Measurements from ENCODE around the gene PYCARD. TPM values are rescaled to one million over a fixed set of nuclear protein-coding genes. Genes with fewer than 3 reads are reported as not detected.

The PYCARD gene
- total RNA-seq, 1 experiment from 2014 or later: 37.5 TPM

- Histone ChIP-seq H3K79me1 (ENCODE audit: insufficient read depth, low read depth, low read length, poor library complexity, severe bottlenecking) (no peaks in the 10 kb centered on the region), H3K4ac (ENCODE audit: low read depth, low read length) (no peak overlapping the region), H3K9ac (ENCODE audit: extremely low read depth, insufficient read length, low read length) (no peak overlapping the region), H3K14ac (ENCODE audit: insufficient read depth, low read length) (no peak overlapping the region), H2BK12ac (ENCODE audit: insufficient read length, low read depth, low read length) (no peak overlapping the region), H2AK5ac (ENCODE audit: insufficient read length, low read length) (no peak overlapping the region), H4K20me1 (ENCODE audit: control insufficient read depth, insufficient read depth, insufficient read length) (no peaks in the 10 kb centered on the region), H3K56ac (ENCODE audit: insufficient read length, low read depth, low read length) (no peak overlapping the region), H3K4me2 (ENCODE audit: insufficient read depth, insufficient read length, low read length) (no peak overlapping the region), H3K23ac (ENCODE audit: insufficient read length, low read depth, low read length) (no peak overlapping the region), H4K8ac (replicated peaks; ENCODE audit: insufficient read length, low read depth, low read length) (no peak overlapping the region), H2AFZ (ENCODE audit: low read length) (no peak overlapping the region), H2BK5ac (ENCODE audit: insufficient read length, low read length) (no peak overlapping the region), H3K27me3 (ENCODE audit: insufficient read depth, low read length) (no peaks in the 10 kb centered on the region), H4K5ac (ENCODE audit: insufficient read length, low read depth, low read length) (no peak overlapping the region), H3K23me2 (ENCODE audit: insufficient read length, low read depth, low read length, poor library complexity, severe bottlenecking) (no peaks in the 10 kb centered on the region), H3T11ph (ENCODE audit: low read length) (no peak overlapping the region), H3K79me2 (ENCODE audit: insufficient read depth, low read length) (no peaks in the 10 kb centered on the region), H3K27ac (ENCODE audit: insufficient read length, low read depth, low read length) (no peak overlapping the region), H3K9me3 (ENCODE audit: control insufficient read depth, low read depth, low read length) (no peaks in the 10 kb centered on the region), H4K91ac (ENCODE audit: insufficient read length, low read depth, low read length) (no peak overlapping the region), H3K4me1 (ENCODE audit: insufficient read depth, low read length) (no peaks in the 10 kb centered on the region), H2BK20ac (ENCODE audit: low read depth, low read length, poor library complexity, severe bottlenecking) (no peak overlapping the region), H2BK15ac (ENCODE audit: low read depth, low read length) (no peak overlapping the region), H3K18ac (ENCODE audit: insufficient read length, low read depth, low read length) (no peak overlapping the region), H2BK120ac (ENCODE audit: low read depth, low read length, poor library complexity, severe bottlenecking) (no peak overlapping the region)
- Mint-ChIP-seq H3K36me3 (ENCODE audit: insufficient read depth in 1 of 3, low read depth in 3 of 3) (no peaks in the 10 kb centered on the region), H3K9me3 (no peaks in the 10 kb centered on the region), H3K27ac (no peak overlapping the region), H3K4me1 (no peaks in the 10 kb centered on the region), H3K4me3 (no peak overlapping the region), H3K27me3 (ENCODE audit: low read depth) (peaks cover 23% of the 10 kb centered on the region)
- TF ChIP-seq CTCF (conservative IDR thresholded peaks at IDR 0.05): no peak
- no peak for DNase-seq
- WGBS (ENCODE audit: extremely low coverage, insufficient read length, low lambda C conversion rate): no CpG with 5 or more reads among the region's 5 CpGs
Measured at GRCh38 chr16:31223044-31223443, 20.5 kb upstream of the PYCARD start.

All from H9 (cell line).